PC-9 (cell line): Measurements from ENCODE around the gene NKAIN2.

Source experiments
- CTCF ChIP-seq: fragments of 200-600 bp; sonication (generic); conservative IDR thresholded peaks from 2 replicates; pipeline ENCODE4 v1.6.1; 2017; ENCODE audit warnings: mixed run types, antibody characterized with exemption, mild to moderate bottlenecking, moderate library complexity
- EZH2 ChIP-seq: fragments of 200-600 bp; sonication (generic); IDR thresholded peaks from 2 replicates; pipeline ENCODE4 v1.8.0; 2017; ENCODE audit warnings: antibody characterized with exemption, low read depth

- TF ChIP-seq CTCF = no peak
- TF ChIP-seq EZH2 = no peak
These were observed 553.1 kb downstream of the NKAIN2 start for GRCh38 chr6:124356811-124357210.
